NCI-H446 treated with DMSO at 0.1 percent for 48 hours (cell line): Measurements from ENCODE around the gene CDC45.

ENCODE experiments used
- DNase-seq: peaks from one replicate; lab custom pipeline; 2025; lab: John Stamatoyannopoulos, UW

The CDC45 gene

GRCh38 chr22:19565382-19566278, 85.9 kb downstream of the CDC45 start:
- no peak for DNase-seq

DNA sequence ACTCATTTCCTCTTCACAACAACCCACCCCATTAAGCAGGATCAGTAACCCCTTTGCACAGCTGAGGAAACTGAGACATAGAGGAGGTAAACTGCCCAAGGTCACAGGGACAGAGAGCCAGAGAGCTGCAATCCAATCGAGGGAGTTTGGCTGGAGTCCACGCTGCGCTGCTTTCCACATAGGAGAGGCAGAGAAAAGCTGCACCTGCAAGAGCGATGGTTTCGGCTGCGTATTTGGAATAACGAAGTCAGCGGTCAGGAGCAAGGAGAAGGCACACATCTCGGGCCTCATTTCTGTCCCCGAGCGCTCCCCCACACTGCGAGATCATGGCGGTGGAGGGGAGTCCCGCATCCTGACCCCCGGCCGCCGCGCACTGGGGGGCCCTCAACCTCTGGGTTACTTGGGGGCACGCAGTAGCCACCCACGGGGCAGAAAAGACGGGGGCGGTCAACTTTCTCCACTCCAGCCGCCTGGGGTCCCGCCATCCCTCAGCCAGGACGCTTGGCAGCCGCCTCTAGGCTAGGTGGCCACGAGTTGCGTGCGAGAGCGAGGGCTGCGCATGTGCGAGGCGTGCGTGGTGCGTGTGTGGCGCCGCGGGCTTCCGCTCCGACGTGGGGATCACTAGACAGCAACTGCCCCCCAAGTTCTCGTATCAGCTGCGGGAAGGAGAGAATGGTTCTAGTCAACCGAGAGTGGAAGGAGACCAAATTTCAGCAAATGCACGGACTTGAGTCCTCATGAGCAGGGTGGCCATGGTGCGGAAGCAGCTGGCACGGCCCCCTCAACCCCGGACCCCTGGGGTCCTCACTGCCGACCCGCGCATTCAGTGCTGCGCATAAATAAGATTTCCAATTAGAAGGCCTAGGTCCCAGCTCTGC, 86.8 kb downstream of the CDC45 start:
- no peak for DNase-seq

- no peak for DNase-seq
Measured at GRCh38 chr22:19567157-19568009, 87.7 kb downstream of the CDC45 start.

DNA sequence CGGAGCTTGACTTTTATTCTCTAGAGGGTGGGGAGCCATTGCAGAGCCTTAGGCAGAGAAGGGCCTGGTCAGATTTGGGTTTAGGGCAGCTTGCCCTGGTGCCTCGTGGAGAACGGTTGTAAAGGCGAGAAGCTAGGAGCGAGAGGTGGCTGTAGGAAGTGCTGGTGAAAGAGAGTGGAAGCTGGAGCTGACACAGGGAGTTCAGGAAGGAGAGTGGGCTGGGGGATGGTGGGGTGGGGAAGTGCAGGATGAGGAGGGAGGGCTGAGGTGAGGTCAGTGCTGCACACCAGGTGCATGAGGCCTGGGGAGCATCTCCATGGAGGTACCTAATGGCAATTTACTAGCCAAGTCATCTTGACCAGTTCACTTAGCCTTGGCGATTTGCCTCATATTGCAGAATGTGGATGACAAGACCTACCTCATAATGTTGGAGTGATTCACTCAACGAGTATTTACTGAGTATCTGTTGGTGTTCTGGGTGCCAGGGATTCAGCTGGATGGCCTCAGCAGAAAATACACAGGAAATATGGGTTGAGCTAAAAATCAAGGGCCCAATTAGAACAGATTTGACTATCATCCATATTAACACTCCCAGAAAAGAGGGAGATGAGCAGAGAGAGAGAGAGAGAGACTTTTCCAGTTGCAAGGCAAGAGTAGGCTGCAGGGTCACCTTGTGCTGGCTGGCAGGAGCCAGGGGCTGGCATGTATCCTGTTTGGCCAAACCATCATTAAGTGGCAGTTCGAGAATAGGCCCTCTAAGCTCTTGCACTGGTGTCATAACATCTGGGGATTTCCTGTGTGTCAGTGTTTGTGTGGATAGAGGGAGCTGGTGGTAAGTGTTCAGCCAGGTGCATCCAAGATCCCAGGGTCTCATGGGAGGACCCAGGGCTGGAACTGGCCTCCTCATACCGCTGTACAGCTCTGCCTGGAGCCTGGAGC, 88.9 kb downstream of the CDC45 start:
- no peak for DNase-seq

DNA sequence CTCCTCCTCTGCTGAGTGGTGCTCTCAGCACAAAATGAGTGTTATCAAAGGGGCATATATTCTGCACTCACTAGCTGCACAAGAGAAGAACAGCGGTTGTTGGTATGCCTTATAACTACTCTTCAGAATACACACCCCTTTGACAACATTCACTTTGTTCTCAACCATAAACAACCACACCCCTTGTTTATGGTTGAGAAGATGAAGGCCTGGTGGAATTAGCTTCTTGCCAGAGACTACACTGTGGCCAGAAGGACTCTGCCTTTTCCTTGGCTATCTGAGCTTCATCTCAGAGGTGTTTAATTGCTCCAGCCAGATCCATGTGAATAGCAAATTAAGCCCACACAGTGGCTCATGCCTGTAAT, 89.5 kb downstream of the CDC45 start:
- no peak for DNase-seq

DNA sequence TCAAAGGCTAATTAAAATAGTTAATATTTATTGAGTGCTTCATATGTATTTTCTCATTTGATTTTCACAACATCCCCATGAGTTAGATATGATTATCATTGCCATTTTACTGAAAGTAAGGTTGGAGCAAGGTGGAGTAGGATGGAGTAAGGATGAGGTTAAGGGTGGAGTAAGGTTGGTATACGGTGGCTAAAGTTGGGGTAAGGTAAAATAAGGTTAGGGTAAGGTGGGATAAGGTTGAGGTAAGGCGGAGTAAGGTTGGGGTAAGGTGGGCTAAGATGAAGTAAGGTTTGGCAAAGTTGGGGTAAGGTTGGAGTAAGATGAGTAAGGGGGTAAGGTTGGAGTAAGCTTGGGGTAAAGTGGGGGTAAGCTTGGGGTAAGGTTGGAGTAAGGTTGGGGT, 90.3 kb downstream of the CDC45 start:
- no peak for DNase-seq
